Measurements from ENCODE around the gene IP6K3. TPM values are rescaled to one million over a fixed set of nuclear protein-coding genes. Genes with fewer than 3 reads are reported as not detected.
A peak's percentile ranks its signal among the peaks of the same experiment; 100 is the strongest.

IP6K3 gene
- total RNA-seq, 1 experiment from 2014 or later: not detected

- DNase-seq (ENCODE audit: low read depth, low spot score) (no peak), ATAC-seq (no peak)
- H3K4me3 ChIP-seq (ENCODE audit: low read depth in 2 of 2, low read length in 2 of 2): no peak overlapping the region
- H3K9me3 ChIP-seq (ENCODE audit: control insufficient read depth, insufficient read depth, low read depth, low read length): no peaks in the 10 kb centered on the region
- TF ChIP-seq REST (IDR thresholded peaks at IDR 0.05; ENCODE audit: insufficient read depth in 1 of 2, low read depth in 2 of 2, low read length in 1 of 2): no peak
- TF ChIP-seq SIN3A (IDR thresholded peaks at IDR 0.05; ENCODE audit: borderline replicate concordance, insufficient read depth, low read depth, low read length): no peak
- no peak for TF ChIP-seq TCF7L2 (IDR thresholded peaks at IDR 0.05; ENCODE audit: low read depth, low read length)
- TF ChIP-seq CTCF (IDR thresholded peaks at IDR 0.05): no peak
- TF ChIP-seq POLR2AphosphoS5 (IDR thresholded peaks at IDR 0.05; ENCODE audit: low read depth, low read length): no peak
- H3K36me3 ChIP-seq (ENCODE audit: control insufficient read depth, insufficient read depth, low read length): peaks cover 7% of the 10 kb centered on the region; the same call in 1 of the 2 replicates
- ChIA-PET POLR2A (interaction anchor here (0.5 kb wide), 1 partner anchor 60 kb away, joined by 5 read pairs; no protein-coding TSS in a partner anchor), CTCF (no interaction called here)
- in situ Hi-C loops (cut with HindIII; ENCODE audit: low pct_unique_long_range_greater_than_20kb, low sequenced_read_pairs): no loop called here
- no TSS peak for BruUV-seq (replicated peaks)
- intact Hi-C loops (cut with micrococcal nuclease; ENCODE audit: unreplicated experiment): no loop called here
- H3K4me1 ChIP-seq (ENCODE audit: control insufficient read depth, insufficient read depth, low read length): peaks cover 4% of the 10 kb centered on the region
- H3K27me3 ChIP-seq (ENCODE audit: control insufficient read depth, insufficient read depth, low read length): no peaks in the 10 kb centered on the region
- no peak overlapping the region for H3K27ac ChIP-seq (ENCODE audit: low read length)
Observed at GRCh38 chr6:33705268-33705885, 41.3 kb downstream of the IP6K3 start.

- Histone ChIP-seq H3K36me3 (ENCODE audit: control insufficient read depth, insufficient read depth, low read length) (peaks cover 8% of the 10 kb centered on the region; the same call in 1 of the 2 replicates), H3K4me3 (ENCODE audit: low read depth in 2 of 2, low read length in 2 of 2) (no peak overlapping the region), H3K27ac (ENCODE audit: low read length) (no peak overlapping the region), H3K9me3 (ENCODE audit: control insufficient read depth, insufficient read depth, low read depth, low read length) (no peaks in the 10 kb centered on the region), H3K27me3 (ENCODE audit: control insufficient read depth, insufficient read depth, low read length) (no peaks in the 10 kb centered on the region), H3K4me1 (ENCODE audit: control insufficient read depth, insufficient read depth, low read length) (no peaks in the 10 kb centered on the region; the same call in 1 of the 2 replicates)
- CTCF ChIA-PET: no interaction called here
- ATAC-seq (no peak), DNase-seq (ENCODE audit: low read depth, low spot score) (no peak)
- in situ Hi-C loops (cut with HindIII; ENCODE audit: low pct_unique_long_range_greater_than_20kb, low sequenced_read_pairs) (no loop called here), intact Hi-C loops (cut with micrococcal nuclease; ENCODE audit: unreplicated experiment) (no loop called here)
- POLR2A ChIA-PET: no interaction called here
- no peak for TF ChIP-seq SIN3A (IDR thresholded peaks at IDR 0.05; ENCODE audit: borderline replicate concordance, insufficient read depth, low read depth, low read length)
- peak; percentile 73 for TF ChIP-seq POLR2AphosphoS5 (IDR thresholded peaks at IDR 0.05; ENCODE audit: low read depth, low read length)
- BruUV-seq (replicated peaks): no TSS peak
Observed at GRCh38 chr6:33704215-33705066, 42.3 kb downstream of the IP6K3 start.

Data from Panc1 (cell line).